Activated CD4-positive, alpha-beta T cell treated with anti-CD3 and anti-CD28 coated beads, Interleukin-2, amount 50 U/mL, for 1 hour (primary cell): ENCODE measurements around the gene CTBP1.
"Not testable (repeated sequence)": the region's sequence is repeated elsewhere in the genome, so short reads cannot be mapped to it uniquely, and the experiment has no call there.

Experiments used
- DNase-seq: peaks from one replicate; pipeline ENCODE4 v3.0.0-alpha.2; 2020

The CTBP1 gene

DNA sequence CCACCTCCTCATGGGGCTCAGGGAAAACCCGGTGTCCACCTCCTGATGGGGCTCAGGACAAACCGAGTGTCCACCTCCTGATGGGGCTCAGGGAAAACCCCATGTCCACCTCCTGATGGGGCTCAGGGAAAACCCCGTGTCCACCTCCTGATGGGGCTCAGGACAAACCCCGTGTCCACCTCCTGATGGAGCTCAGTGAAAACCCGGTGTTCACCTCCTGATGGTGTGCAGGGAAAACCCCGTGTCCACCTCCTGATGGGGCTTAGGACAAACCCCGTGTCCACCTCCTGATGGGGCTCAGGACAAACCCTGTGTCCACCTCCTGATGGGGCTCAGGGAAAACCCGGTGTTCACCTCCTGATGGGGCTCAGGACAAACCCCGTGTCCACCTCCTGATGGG, 11.7 kb downstream of the CTBP1 start:
- DNase-seq = not testable (repeated sequence)

DNA sequence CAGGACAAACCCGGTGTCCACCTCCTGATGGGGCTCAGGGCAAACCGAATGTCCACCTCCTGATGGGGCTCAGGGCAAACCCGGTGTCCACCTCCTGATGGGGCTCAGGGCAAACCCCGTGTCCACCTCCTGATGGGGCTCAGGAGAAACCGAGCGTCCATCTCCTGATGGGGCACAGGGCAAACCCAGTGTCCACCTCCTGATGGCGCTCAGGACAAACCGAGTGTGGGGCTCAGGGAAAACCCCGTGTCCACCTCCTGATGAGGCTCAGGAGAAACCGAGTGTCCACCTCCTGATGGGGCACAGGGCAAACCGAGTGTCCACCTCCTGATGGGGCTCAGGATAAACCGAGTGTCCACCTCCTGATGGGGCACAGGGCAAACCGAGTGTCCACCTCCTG, 12.1 kb downstream of the CTBP1 start:
- not testable (repeated sequence) for DNase-seq

DNA sequence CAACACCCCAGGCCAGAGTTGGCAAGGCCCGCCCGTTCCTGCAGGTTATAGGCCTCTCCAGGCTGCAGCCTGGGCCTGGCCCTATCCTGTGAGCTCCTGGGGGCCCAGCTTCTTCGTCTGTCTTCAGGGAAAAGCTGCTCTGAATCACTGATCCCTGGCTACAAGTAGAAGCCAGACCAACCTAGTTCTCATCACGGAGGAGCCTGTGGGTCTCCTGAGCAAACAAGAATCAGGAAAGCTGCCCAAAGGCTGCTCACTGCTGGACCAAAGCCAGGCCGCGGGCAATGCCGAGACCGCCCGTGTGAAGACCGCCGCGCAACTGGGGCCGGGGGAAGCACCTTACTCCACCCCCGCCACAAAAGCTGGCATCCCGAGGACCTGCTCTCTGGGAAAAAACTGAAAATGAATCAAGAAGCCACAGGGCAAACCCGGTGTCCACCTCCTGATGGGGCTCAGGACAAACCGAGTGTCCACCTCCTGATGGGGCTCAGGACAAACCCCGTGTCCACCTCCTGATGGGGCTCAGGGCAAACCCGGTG, 12.8 kb downstream of the CTBP1 start:
- DNase-seq = no peak

DNA sequence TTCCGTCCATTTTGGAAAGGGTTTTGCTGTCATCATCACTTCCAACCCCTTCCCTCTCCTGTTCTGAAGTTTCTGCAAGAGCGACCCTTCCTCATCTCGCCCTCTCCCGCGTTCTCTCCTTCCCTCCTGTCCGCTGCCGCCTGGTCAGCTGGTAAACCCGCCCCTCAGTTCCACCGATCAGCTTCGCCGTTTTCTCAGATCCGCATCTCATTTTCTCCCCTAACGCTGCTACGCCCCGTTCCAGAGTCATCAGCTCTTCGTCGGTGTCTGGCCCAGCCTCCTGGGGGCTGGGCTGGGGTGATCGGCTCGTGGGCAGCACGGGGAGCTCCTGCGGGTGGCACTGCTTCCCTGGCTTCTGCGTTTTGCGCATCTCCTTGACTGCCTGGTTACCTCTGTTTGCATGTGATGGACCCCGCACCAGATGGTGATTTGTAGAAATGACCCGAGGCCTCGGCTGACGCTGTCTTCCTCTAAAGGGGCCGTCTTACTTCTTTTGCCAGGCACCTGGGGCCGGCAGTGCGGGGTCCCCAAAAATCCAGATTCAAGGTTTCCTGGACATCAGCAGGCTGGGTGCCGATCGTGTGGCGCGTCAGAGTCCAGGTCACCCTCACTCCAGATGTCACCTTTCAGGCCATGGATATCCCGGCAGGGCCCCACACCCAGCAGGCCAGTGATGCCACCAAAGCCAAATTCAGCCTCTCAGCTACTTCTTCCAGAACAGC, 13.4 kb downstream of the CTBP1 start:
- no peak for DNase-seq

DNA sequence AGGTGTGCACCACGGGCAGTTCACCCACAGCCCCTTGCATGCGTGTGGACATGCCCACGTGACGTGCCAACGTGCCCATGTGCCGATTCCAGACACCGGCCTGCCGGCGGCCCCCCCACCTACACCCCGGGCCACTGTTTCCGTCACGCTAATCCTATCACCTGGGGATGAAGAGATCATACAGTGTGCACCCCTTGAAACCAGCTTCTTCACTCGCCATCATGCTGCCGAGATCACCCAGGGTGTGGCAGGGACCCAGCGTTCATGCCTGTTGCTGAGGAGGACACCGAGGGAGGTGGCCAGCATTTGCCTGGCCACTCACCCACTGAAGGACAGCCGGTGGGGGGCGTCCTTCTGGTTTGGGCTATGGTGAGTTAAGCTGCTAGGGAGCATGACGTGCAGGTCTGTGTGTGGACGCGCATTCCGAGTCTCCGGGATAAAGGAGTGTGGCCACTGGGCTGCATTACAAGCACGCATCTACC, 14.1 kb downstream of the CTBP1 start:
- DNase-seq = no peak

DNA sequence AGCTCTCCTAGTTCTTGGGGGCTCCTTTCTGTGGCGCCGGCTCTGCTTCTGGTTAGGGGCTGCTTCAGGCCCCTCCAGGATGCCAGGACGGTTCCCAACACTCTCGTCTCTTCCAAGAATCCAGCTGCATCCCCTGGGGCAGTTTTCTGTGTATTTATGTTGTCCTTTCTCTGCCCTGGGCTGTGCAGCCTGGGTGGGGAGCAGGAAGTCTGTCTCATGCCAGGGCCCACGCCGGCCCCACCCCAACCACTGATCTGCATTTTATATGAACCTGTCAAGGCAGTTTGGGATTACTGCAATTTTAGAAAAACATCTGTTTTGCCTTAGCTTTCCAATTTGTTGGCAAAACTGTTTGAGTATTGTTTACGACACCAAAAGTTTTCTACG, 14.6 kb downstream of the CTBP1 start:
- no peak for DNase-seq

DNA sequence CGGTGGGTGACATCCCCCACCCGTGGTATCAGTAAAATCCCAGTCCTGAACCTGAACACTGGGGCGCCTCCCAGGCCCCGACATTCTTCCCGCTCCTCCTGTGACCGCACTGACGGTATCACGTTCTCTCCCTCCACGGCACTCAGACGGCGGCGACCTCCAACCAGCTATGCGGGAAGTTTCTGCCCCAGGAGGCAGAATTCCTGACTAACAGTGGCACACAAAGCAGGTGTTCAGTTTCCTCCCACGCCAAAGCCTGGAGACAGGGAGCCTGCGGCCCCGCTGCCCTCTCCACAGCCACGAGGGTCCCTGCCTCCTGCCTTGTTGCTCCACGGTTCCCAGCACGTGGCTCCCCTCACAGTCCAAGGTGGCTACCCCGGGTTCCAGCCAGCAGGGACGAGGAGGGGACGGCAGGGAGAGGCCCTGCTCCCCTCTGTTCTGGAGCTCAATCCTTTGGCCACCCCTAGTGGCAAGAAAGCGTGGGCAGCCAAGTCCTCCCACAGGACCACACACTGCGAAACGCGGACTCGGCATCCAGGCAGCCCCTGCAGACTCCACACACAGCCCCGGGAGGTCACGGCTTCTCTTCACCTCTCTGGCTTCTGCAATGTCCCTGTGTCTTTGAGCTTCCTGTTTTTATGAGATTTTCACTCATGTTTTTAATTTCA, 15.2 kb downstream of the CTBP1 start:
- DNase-seq = no peak

DNA sequence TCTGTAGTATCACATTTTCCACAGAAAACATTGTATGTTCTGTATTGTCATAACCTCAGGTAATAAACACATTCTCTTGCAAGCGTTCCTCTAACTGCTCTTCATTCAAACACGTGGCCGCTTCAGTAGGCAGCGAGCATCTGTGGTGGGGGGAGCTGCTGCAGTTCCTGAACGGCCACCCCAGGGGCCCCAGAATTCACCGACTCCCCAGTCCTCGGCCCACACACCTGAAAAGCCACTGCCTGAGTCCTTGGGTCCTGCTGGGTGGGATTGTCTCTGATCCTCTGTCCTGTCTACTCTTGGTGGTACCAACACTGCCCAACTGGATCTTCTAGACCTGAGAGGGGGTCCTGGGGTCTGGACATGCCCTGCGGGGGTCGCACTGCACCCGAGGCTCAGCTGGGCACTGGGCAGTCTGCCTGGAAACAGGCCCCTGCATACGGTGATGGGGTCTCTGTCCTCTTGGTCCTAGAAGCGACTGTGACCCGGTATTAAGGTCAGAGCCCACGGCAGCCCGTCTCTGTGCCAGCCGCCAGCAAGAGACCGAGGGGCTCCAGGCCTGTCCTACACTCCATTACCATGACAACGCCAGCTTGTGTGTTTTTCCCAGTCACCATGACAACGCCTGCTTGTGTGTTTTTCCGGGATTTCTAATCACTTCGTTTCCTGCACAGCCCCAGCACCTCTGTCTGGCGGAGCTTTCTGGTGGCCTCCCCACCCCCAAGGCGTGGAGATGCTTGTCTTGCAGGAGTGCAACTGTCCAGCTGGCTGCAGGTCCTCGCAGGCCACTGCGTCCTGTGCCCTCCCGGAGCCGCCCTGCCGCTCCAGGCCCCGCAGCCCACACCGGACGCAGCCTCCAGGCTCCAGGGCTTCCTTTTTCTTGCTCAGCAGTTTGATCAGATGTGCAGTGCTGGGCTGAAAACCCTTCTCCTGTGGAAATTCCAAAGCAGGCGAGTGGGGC, 16.0 kb downstream of the CTBP1 start:
- DNase-seq = no peak

DNA sequence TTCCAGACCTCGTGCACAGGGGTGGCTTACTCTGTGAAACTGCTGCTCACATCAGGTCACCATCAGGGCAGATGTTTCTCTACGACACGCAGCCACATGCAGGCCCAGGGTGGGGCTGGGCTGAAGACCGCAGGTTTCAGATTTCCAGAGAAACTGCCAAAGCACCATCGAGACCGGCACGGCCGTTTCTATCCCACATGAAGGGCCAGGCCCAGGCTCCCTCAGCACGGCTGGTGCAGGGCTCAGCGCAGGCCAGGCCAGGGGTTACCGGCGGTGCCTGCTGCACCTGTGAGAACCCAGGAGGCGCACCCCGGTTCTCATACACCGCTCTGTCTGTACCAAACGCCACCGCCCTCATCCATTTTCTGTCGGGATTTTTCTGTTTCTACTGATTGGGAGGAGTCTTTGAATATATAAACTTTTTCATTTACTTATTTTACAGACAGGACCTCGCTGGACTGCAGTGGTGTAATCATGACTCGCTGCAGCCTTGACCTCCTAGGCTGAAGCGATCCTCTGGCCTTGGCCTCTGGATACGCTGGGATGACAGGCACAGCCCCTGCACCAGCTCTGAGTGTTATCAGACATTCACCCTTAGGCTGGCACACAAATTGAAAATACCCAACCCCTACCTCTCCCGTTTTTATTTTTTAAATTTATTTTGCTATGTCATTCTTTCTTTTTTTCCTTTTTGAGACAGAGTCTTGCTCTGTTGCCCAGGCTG, 17.1 kb downstream of the CTBP1 start:
- DNase-seq = no peak

DNA sequence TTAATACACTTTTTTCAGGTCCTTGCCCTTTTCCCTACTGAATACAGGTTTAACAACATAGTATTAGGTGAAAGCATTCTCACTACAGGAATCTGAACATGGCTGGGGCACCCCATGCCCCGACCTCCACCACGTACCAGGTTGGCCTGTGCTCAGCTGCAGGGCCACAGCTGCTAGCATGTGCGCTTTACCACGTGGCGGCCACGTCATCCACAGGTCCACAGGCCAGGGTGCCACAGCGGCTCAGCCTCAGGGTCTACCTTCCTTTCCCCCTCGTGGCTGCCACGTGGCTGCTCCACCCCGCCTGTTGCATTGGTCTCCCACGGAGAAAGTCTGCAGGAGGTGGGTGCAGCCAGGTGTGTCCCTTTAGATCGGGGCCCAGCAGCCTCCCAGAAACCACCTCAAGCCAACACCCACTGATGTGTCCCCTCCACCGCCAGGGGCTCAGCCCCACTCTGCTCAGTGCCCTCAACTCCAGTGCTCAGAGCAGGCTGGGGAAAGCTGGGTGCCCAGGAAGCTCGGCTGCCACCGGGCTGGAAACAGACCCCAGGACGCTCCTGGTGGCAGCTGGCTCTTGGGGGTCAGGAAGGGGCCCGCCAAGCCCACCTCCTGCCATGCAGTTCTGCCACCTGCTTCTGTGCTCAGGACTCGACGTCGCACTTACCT, 17.8 kb downstream of the CTBP1 start:
- no peak for DNase-seq

DNA sequence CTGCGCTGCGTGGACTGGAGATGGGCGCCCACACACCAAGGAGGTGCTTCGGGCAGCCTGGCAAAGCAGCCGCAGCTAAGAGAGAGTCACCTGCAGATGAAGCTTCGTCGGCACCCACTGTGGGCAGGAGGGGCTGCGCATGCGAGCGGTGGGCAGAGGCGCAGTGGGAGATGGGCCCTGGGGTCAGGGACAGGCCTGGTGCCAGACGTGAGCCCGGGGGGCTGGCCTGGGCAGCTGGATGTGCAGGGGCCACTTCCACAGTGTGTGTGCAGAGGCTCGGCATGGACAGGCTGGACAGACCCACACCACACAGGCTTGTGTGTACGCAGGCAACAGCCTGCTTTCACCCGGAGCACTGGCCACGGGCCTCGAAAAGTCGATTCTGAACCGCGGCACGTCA, 18.6 kb downstream of the CTBP1 start:
- DNase-seq = no peak

DNA sequence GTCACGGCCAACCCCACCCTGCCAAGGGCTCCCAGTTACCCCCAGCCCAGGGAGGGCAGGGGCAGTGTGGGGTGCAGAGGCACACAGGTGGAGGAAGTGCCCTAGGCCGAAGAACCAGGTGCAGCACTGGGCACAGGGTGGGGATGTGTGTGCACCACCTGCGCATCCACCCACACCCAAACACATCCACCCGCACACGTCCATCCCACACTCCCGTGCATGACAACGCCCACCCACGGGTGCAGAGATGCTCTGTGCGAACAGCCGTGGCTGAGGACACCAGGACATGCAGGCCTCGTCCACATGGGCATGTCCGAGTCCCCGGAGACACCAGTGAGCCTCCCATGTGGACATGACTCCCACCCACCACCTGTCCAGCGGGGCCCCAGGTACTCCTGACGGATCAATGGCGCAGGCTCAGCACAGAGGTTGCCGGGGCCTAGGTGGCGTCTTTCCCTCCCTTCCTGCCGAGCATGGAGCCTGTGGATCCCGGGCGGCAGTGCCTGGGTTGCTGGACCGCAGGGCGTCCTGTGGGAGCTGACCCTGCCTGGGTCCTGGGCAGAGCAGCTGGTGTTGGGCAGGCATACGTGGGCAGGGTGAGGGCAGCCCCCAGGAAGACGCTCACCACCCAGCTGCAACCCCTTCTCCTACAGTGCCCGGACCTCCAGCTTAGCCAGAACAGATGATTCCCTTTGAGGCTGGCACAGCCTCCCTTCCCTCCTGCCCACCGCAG, 19.6 kb downstream of the CTBP1 start:
- no peak for DNase-seq

DNA sequence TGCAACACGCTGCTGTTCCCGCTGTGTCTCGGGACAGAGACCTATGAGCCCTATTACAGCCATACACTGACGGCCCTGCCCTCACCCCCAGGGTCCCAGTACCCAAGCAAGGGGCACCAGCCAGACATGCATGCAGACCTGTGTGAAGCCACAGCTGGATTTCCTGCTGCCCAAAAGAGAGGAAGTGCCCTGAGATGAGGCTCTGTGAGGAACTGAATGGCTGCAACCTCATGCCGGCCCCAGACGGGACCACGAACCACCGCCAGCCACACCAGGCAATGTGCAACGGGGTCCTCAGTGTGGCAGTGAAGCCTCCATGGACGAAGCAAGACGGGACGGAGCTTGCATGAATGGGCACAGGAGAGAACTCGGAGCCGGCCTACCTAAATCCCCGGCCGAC, 21.1 kb downstream of the CTBP1 start:
- no peak for DNase-seq

DNA sequence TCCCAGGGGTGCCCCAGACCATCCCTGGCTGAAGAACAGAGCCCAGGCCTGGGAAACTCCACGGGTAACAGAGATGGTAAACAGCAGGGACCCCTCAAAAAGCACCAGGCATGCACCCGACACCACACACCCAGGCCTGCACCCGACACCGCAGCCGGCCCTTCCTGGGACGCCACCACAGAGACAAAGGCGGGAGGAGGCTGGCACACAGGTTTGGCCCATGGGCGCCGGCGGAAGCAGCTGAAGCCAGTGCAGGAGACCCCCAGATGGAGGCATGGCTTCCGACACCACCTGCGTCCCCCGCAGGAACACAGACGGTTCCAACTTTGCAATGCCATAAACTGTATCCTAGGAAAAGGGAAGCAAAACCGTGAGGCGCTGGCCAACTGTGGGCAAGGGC, 22.3 kb downstream of the CTBP1 start:
- no peak for DNase-seq

DNA sequence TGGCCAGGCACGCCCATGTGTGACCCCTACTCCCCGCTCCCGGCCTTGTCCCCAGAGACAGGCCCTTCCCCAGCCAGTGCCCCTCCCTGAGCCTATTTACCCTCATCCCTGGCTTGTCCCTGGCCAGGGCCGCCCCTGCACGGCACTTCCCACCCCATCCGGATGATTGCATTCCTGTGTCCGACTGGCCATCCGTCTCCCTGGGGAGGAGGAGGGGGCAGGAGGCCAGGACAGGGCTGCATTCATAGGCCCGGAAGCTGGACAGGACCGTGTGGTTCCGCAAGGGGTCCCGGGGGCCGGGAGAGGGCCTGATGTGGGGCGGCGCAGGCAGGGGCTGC, 22.8 kb downstream of the CTBP1 start:
- no peak for DNase-seq

DNA sequence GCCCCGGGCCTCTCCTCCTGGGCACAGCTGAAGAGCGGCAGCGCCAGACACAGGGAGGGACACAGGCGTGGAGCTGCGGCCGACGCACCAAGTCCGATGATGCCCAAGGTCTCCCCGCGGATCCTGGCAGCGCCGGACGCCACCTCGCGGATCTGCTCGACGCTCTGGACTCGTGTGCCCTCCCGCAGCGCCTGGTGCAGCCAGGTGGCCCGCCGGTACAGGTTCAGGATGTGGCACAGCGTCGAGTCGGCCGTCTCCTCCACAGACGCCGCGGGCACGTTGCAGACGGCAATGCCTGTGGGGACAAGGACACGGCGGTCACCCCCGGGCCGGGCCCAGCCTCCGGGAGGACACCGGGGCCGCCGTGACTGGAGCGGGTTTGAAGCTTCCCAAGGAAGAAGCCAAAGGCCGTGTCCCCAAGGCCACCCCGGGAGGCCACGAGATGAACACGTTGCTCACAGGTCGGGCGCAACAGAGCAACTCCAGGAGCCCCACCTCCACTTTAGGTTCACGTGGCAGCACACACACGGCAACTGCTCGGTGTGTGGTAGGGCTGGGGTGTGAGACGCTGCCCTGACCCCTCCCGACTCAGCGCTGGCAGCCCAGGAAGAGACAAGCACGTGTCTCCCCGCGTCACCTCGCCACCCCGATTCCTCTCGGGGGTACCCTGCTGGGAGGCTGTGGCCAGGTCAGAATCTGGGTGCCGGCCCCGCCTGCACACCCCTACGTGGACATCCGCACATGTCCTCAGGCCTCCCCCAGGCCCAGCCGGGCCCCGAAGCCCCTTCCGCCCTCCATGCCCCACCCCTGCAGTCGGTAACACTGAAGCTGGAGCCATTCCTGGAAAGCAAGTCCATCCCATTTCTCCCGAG, 23.4 kb downstream of the CTBP1 start:
- DNase-seq = no peak

DNA sequence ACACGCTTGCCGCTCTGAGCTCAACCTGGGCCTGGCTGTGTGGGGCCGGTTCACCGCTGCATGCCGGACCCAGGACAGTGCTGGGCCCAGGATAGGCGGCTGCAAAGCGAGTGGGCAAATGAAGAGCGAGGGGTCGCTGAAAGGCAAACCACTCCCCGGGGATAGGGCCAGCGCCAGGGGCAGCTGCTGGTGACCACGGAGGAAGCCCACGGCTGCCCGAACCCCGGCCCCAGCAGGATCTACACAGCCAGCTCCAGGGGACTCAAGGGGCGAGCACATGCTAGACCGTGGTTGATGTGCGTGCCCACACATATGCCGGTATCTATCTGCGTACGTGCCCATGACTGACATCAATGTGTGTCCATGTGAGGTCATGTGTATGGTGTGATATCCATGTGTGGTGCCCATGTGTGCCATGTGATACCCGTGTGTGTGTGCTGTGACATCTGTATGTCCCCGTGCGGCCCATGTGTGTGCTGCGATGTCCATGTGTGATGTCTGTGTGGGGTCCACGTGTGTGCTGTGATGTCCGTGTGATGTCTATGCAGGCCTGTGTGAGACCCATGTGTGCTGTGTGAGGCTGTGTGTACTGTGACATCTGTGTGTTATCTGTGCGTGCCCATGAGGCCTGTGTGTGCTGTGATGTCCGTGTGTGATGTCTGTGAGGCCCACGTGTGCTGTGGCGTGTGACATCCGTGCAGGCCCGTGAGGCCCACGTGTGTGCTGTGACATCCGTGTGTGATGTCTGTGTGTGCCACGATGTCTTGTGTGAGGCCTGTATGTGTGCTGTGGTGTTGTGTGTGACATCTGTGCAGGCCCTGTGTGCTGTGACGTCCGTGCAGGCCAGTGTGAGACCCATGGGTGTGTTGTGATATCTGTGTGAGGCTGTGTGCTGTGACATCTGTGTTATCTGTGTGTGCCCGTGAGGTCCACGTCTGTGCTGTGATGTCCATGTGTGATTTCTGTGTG, 24.8 kb downstream of the CTBP1 start:
- DNase-seq = no peak

DNA sequence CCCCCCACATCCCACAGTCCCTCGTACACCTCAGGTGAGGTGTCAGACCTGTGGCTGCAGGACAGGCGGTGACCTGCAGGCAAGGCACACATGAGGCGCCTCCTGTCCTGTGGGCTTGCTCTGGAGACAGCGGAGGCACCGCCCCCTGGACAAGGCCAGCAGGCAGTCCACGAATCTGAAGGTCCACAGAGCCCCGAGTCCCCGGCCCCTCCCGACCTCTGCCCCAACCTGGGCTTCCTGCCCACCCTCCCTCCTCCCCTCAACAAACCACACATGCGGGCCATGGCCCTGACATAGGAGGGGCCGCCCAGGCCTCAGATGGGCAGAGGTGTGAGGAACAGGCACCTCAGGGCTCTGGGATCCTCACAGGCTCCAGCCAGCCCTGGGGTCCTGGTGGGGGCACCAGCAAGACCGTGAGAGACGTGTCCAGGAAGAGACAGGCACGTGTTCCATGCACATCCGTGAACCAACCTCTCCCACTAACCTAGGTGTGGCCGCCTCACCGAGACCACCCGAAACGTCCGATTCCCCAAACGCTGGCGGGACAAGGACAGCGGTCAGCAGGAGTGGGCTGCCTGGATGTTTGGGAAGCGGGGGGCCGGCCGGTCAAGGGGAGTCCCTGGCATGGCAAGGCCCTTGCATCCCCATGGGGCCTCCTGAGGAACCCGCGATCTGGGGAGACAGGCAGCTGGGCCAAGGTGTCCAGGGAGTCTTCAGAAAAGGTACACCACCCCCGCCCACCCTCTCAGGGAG, 25.8 kb downstream of the CTBP1 start:
- no peak for DNase-seq
